GM19023 (cell line): ENCODE results near the gene OR14I1.
"Not testable (repeated sequence)": the region's sequence is repeated elsewhere in the genome, so short reads cannot be mapped to it uniquely, and the experiment has no call there.

Experiments
- ATAC-seq: cut with Tn5 transposase; IDR thresholded peaks from one replicate; pipeline ENCODE4 v1.9.1; 2021; ENCODE audit warnings: mild to moderate bottlenecking, moderate library complexity; ENCODE audit not compliant: unreplicated experiment

The OR14I1 gene

DNA sequence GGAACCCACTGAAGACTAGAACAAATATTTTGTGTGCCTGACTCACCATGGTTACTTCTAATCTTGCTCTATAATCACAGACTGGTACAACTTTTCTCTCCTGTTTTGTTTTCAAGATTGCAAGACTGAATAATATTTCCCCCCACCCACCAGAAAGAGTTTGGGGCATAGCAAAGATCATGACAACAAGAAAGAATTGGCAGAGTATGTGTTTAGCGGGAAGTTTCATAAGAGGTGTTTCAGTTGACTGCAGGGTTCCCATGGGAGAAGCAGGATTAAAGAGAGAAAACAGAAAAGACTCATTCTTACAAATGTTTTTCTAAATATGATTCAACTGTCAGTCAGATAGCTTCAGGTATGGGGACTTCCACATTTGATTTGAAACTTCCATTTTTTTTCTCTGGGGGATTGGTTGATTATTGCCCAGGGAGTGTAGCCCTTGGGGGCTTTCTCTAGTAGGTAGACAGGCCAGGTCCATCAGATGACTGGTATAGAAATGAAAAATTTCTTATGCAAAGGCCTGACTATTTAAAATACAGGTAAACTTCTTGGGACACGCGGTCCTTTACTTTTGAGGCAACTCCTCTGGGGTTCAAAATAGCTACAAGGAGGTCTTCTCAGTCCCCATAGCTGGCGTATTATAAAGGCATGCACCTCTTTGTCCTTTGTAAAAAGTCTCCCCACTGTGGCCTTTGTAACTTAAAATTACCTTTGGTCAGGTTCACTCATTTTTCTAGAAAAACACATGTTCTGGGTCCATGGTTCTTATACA, 13.9 kb downstream of the OR14I1 start:
- peak; percentile 73 for ATAC-seq

DNA sequence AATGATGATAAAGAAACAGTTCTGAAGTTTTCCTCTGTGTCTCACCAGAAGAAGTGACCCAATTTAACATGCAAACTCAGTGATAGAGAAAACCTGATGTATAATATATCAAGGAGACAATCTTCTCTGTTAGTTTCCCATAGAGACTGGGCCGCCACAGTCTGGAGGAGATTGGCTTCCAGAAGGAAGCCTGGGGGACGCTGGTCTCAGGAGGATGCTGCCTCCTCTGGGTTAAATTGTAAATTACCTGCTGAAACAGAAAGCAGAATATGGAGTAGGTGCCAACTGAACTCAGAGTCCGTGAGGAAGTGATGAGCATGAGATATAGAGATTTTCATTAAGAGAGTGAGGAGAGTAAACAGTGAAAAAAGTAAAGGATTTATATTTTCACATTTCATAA, 15.8 kb downstream of the OR14I1 start:
- peak; percentile 79 for ATAC-seq

DNA sequence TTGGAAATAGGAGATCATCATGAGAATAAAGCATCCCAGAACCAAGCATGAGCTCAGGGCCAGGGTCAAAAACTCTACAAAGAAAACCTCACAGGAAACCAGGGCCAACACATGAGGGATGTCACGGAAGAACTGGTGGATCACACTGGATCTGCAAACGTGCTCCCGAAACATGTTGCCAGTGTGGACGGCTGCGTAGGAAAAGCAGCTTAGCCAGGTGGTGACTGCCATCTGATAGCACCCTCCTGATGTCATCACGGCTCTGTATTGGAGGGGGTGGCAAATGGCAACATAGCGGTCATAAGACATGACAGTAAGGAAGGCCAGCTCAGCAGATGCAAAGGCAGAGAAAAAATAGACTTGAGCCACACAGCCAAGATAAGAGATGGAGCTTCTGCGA, 20.9 kb downstream of the OR14I1 start:
- ATAC-seq: no peak

DNA sequence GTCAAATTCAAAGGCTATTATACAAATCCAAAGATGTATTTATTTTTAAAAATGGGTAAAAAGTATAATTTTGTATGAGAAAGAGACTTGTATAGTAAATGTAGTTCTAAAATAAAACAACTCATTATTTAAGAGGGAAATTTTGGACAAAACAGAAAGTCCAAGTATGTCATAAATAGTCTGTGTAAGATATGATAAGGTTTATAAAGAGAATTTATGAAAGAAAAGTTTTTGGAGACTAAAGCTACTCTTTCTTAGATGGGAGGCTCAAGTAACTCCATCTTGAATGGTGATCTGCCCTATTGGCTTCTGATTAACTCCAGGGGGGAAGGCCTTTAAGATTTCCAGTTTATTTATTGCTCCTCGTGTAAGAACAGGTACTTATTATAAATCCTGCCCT, 32.6 kb downstream of the OR14I1 start:
- no peak for ATAC-seq

DNA sequence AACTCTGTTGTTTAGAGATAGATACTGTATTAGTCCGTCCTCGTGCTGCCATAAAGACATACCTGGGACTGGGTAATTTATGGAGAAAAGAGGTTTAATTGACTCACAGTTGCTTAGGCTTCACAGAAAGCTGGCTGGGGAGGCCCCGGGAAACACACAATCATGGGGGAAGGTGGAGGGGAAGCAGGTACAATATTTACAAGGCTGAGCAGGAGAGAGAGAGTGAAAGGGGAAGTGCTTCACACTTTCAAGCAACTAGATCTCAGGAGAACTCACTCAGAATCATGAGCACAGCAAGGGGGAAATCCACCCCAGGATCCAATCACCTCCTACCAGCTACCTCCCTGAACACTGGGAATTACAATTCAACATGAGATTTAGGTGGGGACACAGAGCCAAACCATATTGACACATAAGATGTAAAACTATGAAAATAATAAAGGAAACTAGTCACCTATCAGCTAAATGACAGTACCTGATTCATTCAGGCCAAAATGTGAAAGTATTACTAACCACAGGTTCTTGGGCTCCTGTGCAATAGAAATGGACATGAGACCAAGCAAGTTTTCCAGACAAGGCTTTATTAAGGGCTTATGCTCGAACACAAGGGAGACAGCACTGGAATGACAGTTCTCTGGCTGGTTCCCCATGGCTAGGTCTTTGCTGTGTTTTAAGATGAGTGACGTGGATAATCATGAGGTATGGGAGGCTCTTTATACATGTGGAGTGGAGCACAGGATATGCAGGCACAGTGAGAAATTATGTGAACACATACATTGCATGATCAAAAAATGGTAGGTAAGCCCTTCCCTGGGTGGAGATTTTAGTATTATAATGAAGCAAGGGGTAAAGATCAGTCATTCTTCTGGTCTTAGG, 38.9 kb downstream of the OR14I1 start:
- peak; percentile 90 for ATAC-seq

DNA sequence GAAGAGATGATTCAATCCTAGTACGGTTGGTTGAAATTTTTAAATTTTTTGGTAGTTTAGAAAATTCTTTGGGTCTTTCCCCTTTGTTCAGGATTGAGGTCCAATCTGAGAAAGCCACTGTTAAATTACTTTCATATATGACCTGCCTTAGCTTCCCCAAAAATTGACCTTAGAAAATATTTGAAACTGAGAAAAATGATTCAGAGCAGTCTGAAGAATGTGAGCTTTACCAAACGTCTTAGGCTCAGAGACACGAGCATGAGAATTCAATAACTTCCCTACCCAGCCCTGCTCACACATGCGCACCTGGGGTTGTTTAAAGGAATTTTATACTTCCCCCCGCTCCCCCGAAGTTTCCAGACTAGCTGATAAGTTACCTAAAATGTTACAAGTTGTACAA, 45.8 kb downstream of the OR14I1 start:
- ATAC-seq: not testable (repeated sequence)

DNA sequence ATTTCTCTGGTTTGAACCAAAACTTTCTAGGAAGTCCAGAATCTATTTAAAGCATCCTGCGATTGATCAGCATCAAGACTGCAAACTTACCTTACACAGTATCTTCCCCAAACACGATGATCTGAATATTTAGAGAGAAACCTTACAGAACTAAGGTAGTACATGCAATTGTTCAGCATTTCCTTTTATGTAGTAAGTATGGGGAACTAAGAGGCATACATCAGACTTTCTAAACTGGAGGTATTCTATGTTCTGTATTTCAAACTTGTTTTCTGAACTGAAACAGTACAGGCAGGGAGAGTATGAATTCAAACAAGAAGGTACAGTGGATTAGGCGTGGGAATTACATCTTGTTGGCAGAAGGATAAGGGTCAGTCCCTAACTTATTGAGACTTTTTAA, 47.2 kb downstream of the OR14I1 start, which contains the start of gene OR2T27:
Gene OR2T27 (minus strand): TSS at position 175 of the 400 bp plus-strand sequence. CDS start 4,644 bp downstream, outside the sequence.
- peak; percentile 53 for ATAC-seq
